NT2/D1 (cell line): ENCODE data around the gene NSL1.
A peak's percentile ranks its signal among the peaks of the same experiment; 100 is the strongest.

Experiments
- DNase-seq: peaks from one replicate; pipeline ENCODE4 v3.0.0-alpha.2; 2011; ENCODE audit warnings: low read depth, low spot score
- H3K27me3 ChIP-seq: 2 replicates; pipeline ENCODE4 v1.6.0; 2011; ENCODE audit warnings: mild to moderate bottlenecking; ENCODE audit not compliant: insufficient read length, insufficient read depth
- H3K36me3 ChIP-seq: 2 replicates; pipeline ENCODE4 v1.6.1; 2011; ENCODE audit warnings: mild to moderate bottlenecking, low read length, mixed read lengths; ENCODE audit not compliant: insufficient read depth, insufficient read length
- H3K4me1 ChIP-seq: 2 replicates; pipeline ENCODE4 v1.5.1; 2011; ENCODE audit not compliant: insufficient read depth, insufficient read length
- H3K4me3 ChIP-seq: 2 replicates; pipeline ENCODE4 v1.5.1; 2011; ENCODE audit warnings: low read depth; ENCODE audit not compliant: insufficient read length
- H3K9ac ChIP-seq: 2 replicates; pipeline ENCODE4 v1.6.0; 2011; ENCODE audit warnings: low read depth; ENCODE audit not compliant: insufficient read length
- H3K9me3 ChIP-seq: 2 replicates; pipeline ENCODE4 v1.5.1; 2011; ENCODE audit warnings: mild to moderate bottlenecking, low read length; ENCODE audit not compliant: insufficient read depth
- SUZ12 ChIP-seq: IDR thresholded peaks from 2 replicates; pipeline ENCODE4 v1.6.1; 2011; ENCODE audit not compliant: insufficient read length, insufficient read depth; ENCODE audit errors: extremely low read depth
- YY1 ChIP-seq: IDR thresholded peaks from 2 replicates; pipeline ENCODE4 v1.6.1; 2011; ENCODE audit not compliant: insufficient read length, insufficient read depth
- ZNF274 ChIP-seq: IDR thresholded peaks from 2 replicates; pipeline ENCODE4 v1.6.1; 2011; ENCODE audit warnings: mild to moderate bottlenecking, low read depth, low read length

The NSL1 gene

GRCh38 chr1:212805767-212806166 lies 14.2 kb upstream of the NSL1 start:
- H3K4me3 ChIP-seq: no peak overlapping the region
- TF ChIP-seq YY1 (no peak), SUZ12 (no peak), ZNF274 (no peak)
- DNase-seq: no peak
- no peaks in the 10 kb centered on the region for H3K27me3 ChIP-seq
- H3K4me1 ChIP-seq: no peaks in the 10 kb centered on the region
- no peaks in the 10 kb centered on the region for H3K9me3 ChIP-seq
- H3K9ac ChIP-seq: no peak overlapping the region
- H3K36me3 ChIP-seq: peaks cover 20% of the 10 kb centered on the region

- no peak overlapping the region for H3K4me3 ChIP-seq
- H3K9me3 ChIP-seq: no peaks in the 10 kb centered on the region
- H3K36me3 ChIP-seq: peaks cover 31% of the 10 kb centered on the region
- H3K9ac ChIP-seq: no peak overlapping the region
- no peak for TF ChIP-seq SUZ12
- TF ChIP-seq YY1: no peak
- H3K4me1 ChIP-seq: peaks cover 2% of the 10 kb centered on the region
- H3K27me3 ChIP-seq: no peaks in the 10 kb centered on the region
- DNase-seq: no peak
Observed at GRCh38 chr1:212797681-212798080, 6.1 kb upstream of the NSL1 start.

GRCh38 chr1:212794561-212795014 lies 3.0 kb upstream of the NSL1 start:
- H3K9me3 ChIP-seq: no peaks in the 10 kb centered on the region
- no peak for TF ChIP-seq SUZ12
- TF ChIP-seq ZNF274: no peak
- no peak for TF ChIP-seq YY1
- H3K4me1 ChIP-seq: peaks cover 2% of the 10 kb centered on the region
- no peak overlapping the region for H3K9ac ChIP-seq
- no peak for DNase-seq
- no peaks in the 10 kb centered on the region for H3K27me3 ChIP-seq
- peaks cover 25% of the 10 kb centered on the region for H3K36me3 ChIP-seq
- H3K4me3 ChIP-seq: no peak overlapping the region

GRCh38 chr1:212792396-212792908 lies 875 bp upstream of the NSL1 start:
- peak overlapping the region; percentile 99 for H3K9ac ChIP-seq
- TF ChIP-seq SUZ12: no peak
- TF ChIP-seq YY1: no peak
- H3K36me3 ChIP-seq: peaks cover 24% of the 10 kb centered on the region
- H3K27me3 ChIP-seq: no peaks in the 10 kb centered on the region
- peak overlapping the region; percentile 99 for H3K4me3 ChIP-seq
- no peaks in the 10 kb centered on the region for H3K9me3 ChIP-seq
- no peak for DNase-seq
- peaks cover 2% of the 10 kb centered on the region for H3K4me1 ChIP-seq

GRCh38 chr1:212791261-212791675 lies 309 bp downstream of the NSL1 start:
- Histone ChIP-seq H3K9ac (peak overlapping the region; percentile 99), H3K4me1 (peaks cover 2% of the 10 kb centered on the region), H3K27me3 (no peaks in the 10 kb centered on the region), H3K9me3 (no peaks in the 10 kb centered on the region), H3K36me3 (peaks cover 24% of the 10 kb centered on the region), H3K4me3 (peak overlapping the region; percentile 99)
- no peak for TF ChIP-seq ZNF274
- no peak for TF ChIP-seq YY1
- DNase-seq: no peak

GRCh38 chr1:212785871-212786270 lies 5.7 kb downstream of the NSL1 start:
- TF ChIP-seq ZNF274 (no peak), YY1 (no peak), SUZ12 (no peak)
- Histone ChIP-seq H3K9ac (no peak overlapping the region), H3K27me3 (no peaks in the 10 kb centered on the region), H3K4me1 (no peaks in the 10 kb centered on the region), H3K4me3 (no peak overlapping the region), H3K36me3 (peaks cover 59% of the 10 kb centered on the region), H3K9me3 (peaks cover 12% of the 10 kb centered on the region)
- no peak for DNase-seq

GRCh38 chr1:212783976-212784375 lies 7.6 kb downstream of the NSL1 start:
- TF ChIP-seq ZNF274 (no peak), SUZ12 (no peak), YY1 (no peak)
- Histone ChIP-seq H3K27me3 (no peaks in the 10 kb centered on the region), H3K9ac (no peak overlapping the region), H3K4me3 (no peak overlapping the region), H3K4me1 (no peaks in the 10 kb centered on the region), H3K9me3 (peaks cover 17% of the 10 kb centered on the region), H3K36me3 (peaks cover 65% of the 10 kb centered on the region)
- no peak for DNase-seq
